Measurements from ENCODE around the gene GPR155.

Gene GPR155, protein sequence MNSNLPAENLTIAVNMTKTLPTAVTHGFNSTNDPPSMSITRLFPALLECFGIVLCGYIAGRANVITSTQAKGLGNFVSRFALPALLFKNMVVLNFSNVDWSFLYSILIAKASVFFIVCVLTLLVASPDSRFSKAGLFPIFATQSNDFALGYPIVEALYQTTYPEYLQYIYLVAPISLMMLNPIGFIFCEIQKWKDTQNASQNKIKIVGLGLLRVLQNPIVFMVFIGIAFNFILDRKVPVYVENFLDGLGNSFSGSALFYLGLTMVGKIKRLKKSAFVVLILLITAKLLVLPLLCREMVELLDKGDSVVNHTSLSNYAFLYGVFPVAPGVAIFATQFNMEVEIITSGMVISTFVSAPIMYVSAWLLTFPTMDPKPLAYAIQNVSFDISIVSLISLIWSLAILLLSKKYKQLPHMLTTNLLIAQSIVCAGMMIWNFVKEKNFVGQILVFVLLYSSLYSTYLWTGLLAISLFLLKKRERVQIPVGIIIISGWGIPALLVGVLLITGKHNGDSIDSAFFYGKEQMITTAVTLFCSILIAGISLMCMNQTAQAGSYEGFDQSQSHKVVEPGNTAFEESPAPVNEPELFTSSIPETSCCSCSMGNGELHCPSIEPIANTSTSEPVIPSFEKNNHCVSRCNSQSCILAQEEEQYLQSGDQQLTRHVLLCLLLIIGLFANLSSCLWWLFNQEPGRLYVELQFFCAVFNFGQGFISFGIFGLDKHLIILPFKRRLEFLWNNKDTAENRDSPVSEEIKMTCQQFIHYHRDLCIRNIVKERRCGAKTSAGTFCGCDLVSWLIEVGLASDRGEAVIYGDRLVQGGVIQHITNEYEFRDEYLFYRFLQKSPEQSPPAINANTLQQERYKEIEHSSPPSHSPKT

DNA sequence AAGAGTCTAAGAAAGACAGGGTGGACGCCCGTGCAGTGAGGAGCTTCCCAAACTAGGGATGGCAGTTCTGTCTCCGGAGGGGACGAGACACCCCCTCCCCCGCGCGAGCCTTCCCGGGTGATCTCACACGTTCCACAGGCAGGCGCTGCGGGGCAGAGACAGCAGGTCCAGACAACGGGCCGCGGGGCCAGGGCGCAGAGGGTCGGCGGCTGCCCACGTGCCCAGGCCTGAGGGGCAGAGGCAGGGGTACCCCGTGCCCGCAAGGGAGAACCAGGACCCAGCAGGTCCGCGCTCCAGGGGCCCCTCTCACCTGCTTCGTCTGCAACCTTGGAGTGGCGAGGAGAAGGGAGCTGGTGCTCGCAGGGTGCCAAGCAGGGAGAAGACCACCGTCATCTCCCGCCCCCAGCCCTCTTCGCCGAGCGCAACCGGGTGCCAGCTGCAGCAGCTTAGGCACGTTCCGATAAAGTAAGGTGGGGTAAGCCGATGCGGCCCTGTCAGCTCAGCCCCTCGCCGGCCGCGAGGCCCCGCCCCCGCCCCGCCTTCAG is at the start of gene GPR155:
GPR155 (minus strand) TSS at position 467 of the 545 bp plus-strand sequence. CDS start 5,073 bp downstream, outside the sequence.
- no peak for FAIRE-seq
- no peak for DNase-seq (ENCODE audit: insufficient read length, low spot score)
- TF ChIP-seq, protein P1, sequence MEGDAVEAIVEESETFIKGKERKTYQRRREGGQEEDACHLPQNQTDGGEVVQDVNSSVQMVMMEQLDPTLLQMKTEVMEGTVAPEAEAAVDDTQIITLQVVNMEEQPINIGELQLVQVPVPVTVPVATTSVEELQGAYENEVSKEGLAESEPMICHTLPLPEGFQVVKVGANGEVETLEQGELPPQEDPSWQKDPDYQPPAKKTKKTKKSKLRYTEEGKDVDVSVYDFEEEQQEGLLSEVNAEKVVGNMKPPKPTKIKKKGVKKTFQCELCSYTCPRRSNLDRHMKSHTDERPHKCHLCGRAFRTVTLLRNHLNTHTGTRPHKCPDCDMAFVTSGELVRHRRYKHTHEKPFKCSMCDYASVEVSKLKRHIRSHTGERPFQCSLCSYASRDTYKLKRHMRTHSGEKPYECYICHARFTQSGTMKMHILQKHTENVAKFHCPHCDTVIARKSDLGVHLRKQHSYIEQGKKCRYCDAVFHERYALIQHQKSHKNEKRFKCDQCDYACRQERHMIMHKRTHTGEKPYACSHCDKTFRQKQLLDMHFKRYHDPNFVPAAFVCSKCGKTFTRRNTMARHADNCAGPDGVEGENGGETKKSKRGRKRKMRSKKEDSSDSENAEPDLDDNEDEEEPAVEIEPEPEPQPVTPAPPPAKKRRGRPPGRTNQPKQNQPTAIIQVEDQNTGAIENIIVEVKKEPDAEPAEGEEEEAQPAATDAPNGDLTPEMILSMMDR (IDR thresholded peaks at IDR 0.05; ENCODE audit: insufficient read depth, missing control alignments), result no peak

DNA sequence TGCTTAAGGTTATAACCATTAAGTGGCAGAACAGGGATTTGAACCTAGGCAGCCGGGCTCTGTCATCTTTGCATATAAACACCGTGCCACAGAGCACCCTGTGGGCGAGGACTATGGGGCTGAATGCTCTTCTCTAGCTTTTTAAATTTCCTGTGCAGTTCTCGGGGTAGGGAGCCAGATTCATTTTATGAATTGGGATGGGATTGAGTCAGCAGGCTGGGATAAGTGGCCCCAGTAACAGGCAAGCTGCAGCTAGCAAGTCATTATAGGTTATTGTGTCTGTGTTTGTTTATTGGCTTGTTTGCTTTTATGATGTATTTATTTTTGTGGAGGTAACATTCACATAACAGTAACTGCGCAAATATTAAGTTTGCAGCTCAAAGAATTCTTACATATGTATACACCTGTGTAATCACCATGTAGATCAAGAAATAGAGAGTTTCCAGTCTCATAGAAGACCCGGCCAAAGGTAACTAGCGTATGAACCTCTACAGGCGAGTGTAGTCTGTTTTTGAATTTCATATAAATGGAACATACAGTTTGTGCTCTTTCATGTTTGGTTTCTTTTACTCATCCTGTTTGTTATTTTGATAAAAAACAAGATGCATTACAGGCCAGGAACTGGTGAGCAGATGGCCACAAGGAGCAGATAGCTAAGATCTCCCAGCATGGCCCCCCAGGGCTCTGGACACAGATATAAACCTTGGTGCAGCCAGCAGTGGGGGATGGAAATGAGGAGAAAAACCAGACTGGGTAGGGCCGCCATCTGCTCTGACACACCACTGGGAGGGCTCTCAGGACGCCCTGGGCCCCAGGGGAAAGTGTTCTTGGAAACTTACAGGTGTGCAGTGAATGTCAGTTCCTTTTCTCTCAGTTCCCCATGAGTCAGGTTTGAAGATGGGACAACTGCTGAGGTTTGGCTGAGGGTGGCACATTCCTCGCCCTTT is 49.2 kb upstream of the GPR155 start:
- FAIRE-seq, result no peak

DNA sequence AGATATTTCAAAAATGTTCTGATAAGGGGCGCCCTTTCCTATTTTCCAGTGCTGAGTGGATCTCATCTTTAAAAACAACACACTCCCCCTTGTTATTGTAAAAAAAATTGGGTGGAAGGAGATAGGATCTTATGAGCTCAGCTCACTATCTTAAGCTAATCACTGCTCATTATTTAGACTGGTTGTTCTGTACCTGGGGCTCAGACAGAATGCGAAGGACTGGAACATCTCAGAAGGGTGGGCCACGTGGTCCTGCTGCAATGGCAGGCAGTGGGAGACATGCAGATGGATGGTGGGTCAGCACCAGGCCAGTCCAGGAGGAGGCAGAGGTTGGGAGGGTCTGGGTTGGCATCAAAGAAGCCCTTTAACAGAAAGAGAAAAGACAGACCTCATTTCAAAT is 48.3 kb upstream of the GPR155 start:
- FAIRE-seq (no peak), DNase-seq (ENCODE audit: insufficient read length, low spot score) (no peak)
- TF ChIP-seq, protein P1 (IDR thresholded peaks at IDR 0.05; ENCODE audit: insufficient read depth, missing control alignments), result no peak

More for the DNA sequence above, 49.2 kb upstream of the GPR155 start:
- TF ChIP-seq, protein P1 (IDR thresholded peaks at IDR 0.05; ENCODE audit: insufficient read depth, missing control alignments), result no peak
- no peak for DNase-seq (ENCODE audit: insufficient read length, low spot score)

DNA sequence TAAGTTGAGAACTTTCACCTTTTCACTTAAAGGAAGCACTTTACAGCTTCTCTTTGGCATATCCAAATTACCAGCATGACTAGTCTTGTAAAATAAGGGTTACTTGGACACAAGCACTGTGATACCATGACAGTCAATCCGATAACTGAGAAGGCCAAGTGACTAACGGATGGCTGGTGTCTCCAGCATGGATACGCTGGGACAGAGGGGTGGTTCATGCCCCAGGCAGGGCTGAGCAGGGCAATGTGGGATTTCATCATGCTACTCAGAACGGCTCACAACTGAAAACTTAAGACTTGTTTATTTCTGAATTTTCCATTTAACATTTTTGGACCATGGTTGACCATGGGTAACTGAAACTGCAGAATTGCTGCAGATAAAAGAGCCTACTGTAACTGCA is 43.1 kb upstream of the GPR155 start:
- DNase-seq (ENCODE audit: insufficient read length, low spot score), result no peak
- TF ChIP-seq, protein P1 (IDR thresholded peaks at IDR 0.05; ENCODE audit: insufficient read depth, missing control alignments), result no peak
- FAIRE-seq, result no peak

DNA sequence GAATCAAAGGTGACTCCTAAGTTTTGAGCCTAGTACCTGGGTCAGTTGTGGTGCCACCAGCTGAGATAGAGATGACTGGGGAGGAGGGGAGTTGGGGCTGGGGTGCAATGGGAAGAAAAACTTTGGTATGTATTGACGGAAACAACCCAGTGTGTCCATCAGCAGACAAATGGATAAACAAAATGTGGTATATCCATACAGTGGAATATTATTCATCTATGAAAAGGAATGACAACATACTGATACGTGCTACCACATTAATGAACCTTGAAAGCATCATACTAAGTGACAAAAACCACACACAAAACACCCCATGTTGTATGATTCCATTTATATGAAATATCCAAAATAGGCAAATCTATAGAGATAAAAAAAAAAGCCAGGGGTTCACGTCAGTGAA is 41.1 kb upstream of the GPR155 start:
- DNase-seq (ENCODE audit: insufficient read length, low spot score), result no peak
- FAIRE-seq, result no peak
- TF ChIP-seq, protein P1 (IDR thresholded peaks at IDR 0.05; ENCODE audit: insufficient read depth, missing control alignments), result no peak

DNA sequence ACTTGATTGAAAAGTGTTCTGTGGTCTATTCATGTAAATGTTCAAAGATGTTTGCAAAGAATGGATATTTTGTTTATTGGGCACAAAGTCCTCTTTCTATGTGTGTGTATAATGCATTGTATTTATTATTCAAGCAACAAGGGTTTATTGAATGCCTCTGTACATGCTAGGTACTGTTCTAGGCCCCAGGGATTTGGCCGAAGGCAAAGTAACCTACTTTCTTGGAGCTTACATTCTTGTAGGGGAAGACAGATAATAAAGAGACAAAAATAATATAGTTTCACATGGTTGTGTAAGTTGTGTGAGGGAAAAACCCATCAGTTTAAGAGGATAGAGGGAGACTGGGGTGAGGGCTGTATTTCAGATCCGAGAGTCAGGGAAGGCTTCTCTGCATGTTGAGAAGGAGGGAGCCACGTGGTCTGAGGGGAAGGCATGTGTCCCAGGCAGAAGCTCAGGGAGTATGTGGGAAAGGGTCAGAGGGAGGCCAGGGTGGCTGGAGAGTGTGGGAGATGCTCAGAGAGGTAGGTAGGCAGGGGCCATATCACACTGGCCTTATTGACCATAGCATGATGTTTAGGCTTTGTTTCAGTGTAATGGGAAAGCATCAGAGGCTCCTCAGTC is 40.4 kb upstream of the GPR155 start:
- DNase-seq (ENCODE audit: insufficient read length, low spot score) (no peak), FAIRE-seq (no peak)
- TF ChIP-seq, protein P1 (IDR thresholded peaks at IDR 0.05; ENCODE audit: insufficient read depth, missing control alignments), result no peak
